Mesenchymal stem cell (in vitro differentiated cells and primary cell): ENCODE measurements around the gene LENG8.
A peak's percentile ranks its signal among the peaks of the same experiment; 100 is the strongest.

Experiments used
- DNase-seq: peaks from one replicate; pipeline ENCODE4 v3.0.0-alpha.2; 2013
- H2AFZ ChIP-seq: one replicate; pipeline ENCODE4 v1.6.1; 2013; ENCODE audit warnings: low read depth, mild to moderate bottlenecking, control low read depth, inconsistent platforms, low read length, moderate library complexity
- H2AK5ac ChIP-seq: 2 replicates; pipeline ENCODE4 v1.6.1; 2013; ENCODE audit warnings: low read length, moderate library complexity, mild to moderate bottlenecking, inconsistent platforms; ENCODE audit not compliant: severe bottlenecking
- H2BK120ac ChIP-seq: one replicate; pipeline ENCODE4 v1.6.1; 2013; ENCODE audit warnings: low read depth, mild to moderate bottlenecking, inconsistent platforms, low read length, moderate library complexity
- H2BK12ac ChIP-seq, 2 experiments: one replicate each; pipeline ENCODE4 v1.6.1; 2013; ENCODE audit warnings: inconsistent platforms in 2 of 2, low read length in 2 of 2, mild to moderate bottlenecking in 2 of 2, moderate library complexity in 2 of 2, control low read depth in 1 of 2
- H2BK15ac ChIP-seq: one replicate; pipeline ENCODE4 v1.6.1; 2013; ENCODE audit warnings: mild to moderate bottlenecking, low read depth, inconsistent platforms; ENCODE audit not compliant: poor library complexity, severe bottlenecking
- H2BK5ac ChIP-seq: 2 replicates; pipeline ENCODE4 v1.6.1; 2013; ENCODE audit warnings: low read depth, mild to moderate bottlenecking, low read length, control low read depth, inconsistent platforms; ENCODE audit not compliant: poor library complexity, severe bottlenecking
- H3K14ac ChIP-seq, 2 experiments: one replicate each; pipeline ENCODE4 v1.6.1; 2013; ENCODE audit warnings: inconsistent platforms in 2 of 2, low read length in 2 of 2, control low read depth in 1 of 2, mild to moderate bottlenecking in 1 of 2, moderate library complexity in 1 of 2
- H3K18ac ChIP-seq, 2 experiments: one replicate each; pipeline ENCODE4 v1.6.1; 2013; ENCODE audit warnings: inconsistent platforms in 2 of 2, low read length in 2 of 2, control low read depth in 1 of 2, low read depth in 1 of 2, mild to moderate bottlenecking in 1 of 2
- H3K23ac ChIP-seq, 2 experiments: one replicate each; pipeline ENCODE4 v1.6.1; 2013; ENCODE audit warnings: inconsistent platforms in 2 of 2, low read length in 2 of 2, mild to moderate bottlenecking in 2 of 2, moderate library complexity in 2 of 2, control low read depth in 1 of 2
- H3K27ac ChIP-seq: 2 replicates; pipeline ENCODE4 v1.5.1; 2013; ENCODE audit warnings: mild to moderate bottlenecking, moderate library complexity, low read length, control low read depth, inconsistent platforms; ENCODE audit not compliant: poor library complexity, severe bottlenecking
- H3K27me3 ChIP-seq, 2 experiments: 2 replicates each; pipeline versions ENCODE4 v1.6.1 to v1.7.0; 2013; ENCODE audit warnings: low read length in 2 of 2, mild to moderate bottlenecking in 2 of 2, moderate library complexity in 2 of 2, control low read depth in 1 of 2, inconsistent platforms in 1 of 2; ENCODE audit not compliant: control insufficient read depth in 1 of 2, insufficient read depth in 1 of 2
- H3K36me3 ChIP-seq, 2 experiments: 2 replicates each; pipeline versions ENCODE4 v1.6.1 to v1.7.0; 2013; ENCODE audit warnings: low read length in 2 of 2, control low read depth in 1 of 2, inconsistent platforms in 1 of 2, low read depth in 1 of 2, mild to moderate bottlenecking in 1 of 2; ENCODE audit not compliant: insufficient read depth in 2 of 2, control insufficient read depth in 1 of 2
- H3K4ac ChIP-seq, 2 experiments: one replicate each; pipeline ENCODE4 v1.6.1; 2013; ENCODE audit warnings: inconsistent platforms in 2 of 2, low read length in 2 of 2, mild to moderate bottlenecking in 2 of 2, moderate library complexity in 2 of 2, control low read depth in 1 of 2, low read depth in 1 of 2
- H3K4me1 ChIP-seq: 2 replicates; pipeline ENCODE4 v1.6.1; 2013; ENCODE audit warnings: low read depth, low read length, control low read depth; ENCODE audit not compliant: control insufficient read depth, insufficient read depth
- H3K4me2 ChIP-seq: 2 replicates; pipeline ENCODE4 v1.6.1; 2013; ENCODE audit warnings: low read length, mild to moderate bottlenecking, inconsistent platforms; ENCODE audit not compliant: poor library complexity, severe bottlenecking
- H3K4me3 ChIP-seq, 2 experiments: 2 replicates each; pipeline versions ENCODE4 v1.5.1 to v1.7.0; 2013; ENCODE audit warnings: low read length in 2 of 2, mild to moderate bottlenecking in 2 of 2, control low read depth in 1 of 2, low read depth in 1 of 2; ENCODE audit not compliant: insufficient read depth in 1 of 2
- H3K79me1 ChIP-seq: replicated peaks from 2 replicates; pipeline ENCODE4 v1.6.1; 2013; ENCODE audit warnings: mild to moderate bottlenecking, control low read depth, low read length, inconsistent platforms; ENCODE audit not compliant: poor library complexity, severe bottlenecking
- H3K9ac ChIP-seq: 2 replicates; pipeline ENCODE4 v1.7.0; 2013; ENCODE audit warnings: mild to moderate bottlenecking, low read length, moderate library complexity
- H3K9me3 ChIP-seq: 2 replicates; pipeline ENCODE4 v1.7.0; 2013; ENCODE audit warnings: mild to moderate bottlenecking, low read length; ENCODE audit not compliant: control insufficient read depth
- H4K8ac ChIP-seq: one replicate; pipeline ENCODE4 v1.6.1; 2013; ENCODE audit warnings: inconsistent platforms, mild to moderate bottlenecking, low read length, moderate library complexity
- H4K91ac ChIP-seq: one replicate; pipeline ENCODE4 v1.6.1; 2013; ENCODE audit warnings: mild to moderate bottlenecking, low read length, inconsistent platforms
- WGBS: methylation state at CpG from one replicate; pipeline ENCODE4 v1.1.7; 2013; ENCODE audit warnings: mixed read lengths; 5-methylcytosine and 5-hydroxymethylcytosine counted together

Gene LENG8

GRCh38 chr19:54459282-54460229 lies 10.6 kb downstream of the LENG8 start:
- Histone ChIP-seq H3K27me3 (no peaks in the 10 kb centered on the region), H3K79me1 (peaks cover 31% of the 10 kb centered on the region), H2AFZ (no peak overlapping the region), H3K4ac (no peak overlapping the region), H3K27ac (no peak overlapping the region), H3K18ac (no peak overlapping the region), H2BK120ac (no peak overlapping the region), H2AK5ac (no peak overlapping the region), H2BK15ac (no peak overlapping the region), H3K23ac (no peak overlapping the region), H3K9ac (peak overlapping the region; percentile 2), H3K14ac (no peak overlapping the region), H3K4me1 (peaks cover 48% of the 10 kb centered on the region), H2BK5ac (no peak overlapping the region), H3K4me3 (peak overlapping the region in 1 of 2 experiments; percentile 24), H3K36me3 (peaks cover 76 to 85% of the 10 kb centered on the region in 2 experiments), H2BK12ac (no peak overlapping the region), H3K4me2 (no peak overlapping the region), H4K91ac (no peak overlapping the region), H4K8ac (no peak overlapping the region), H3K9me3 (no peaks in the 10 kb centered on the region)
- WGBS: 86% methylated on average over 16 of the region's 16 CpGs
- no peak for DNase-seq

- no peak overlapping the region for H2BK12ac ChIP-seq
- H3K4me1 ChIP-seq: peaks cover 54% of the 10 kb centered on the region
- H3K27ac ChIP-seq: no peak overlapping the region
- no peak overlapping the region for H3K14ac ChIP-seq
- H4K91ac ChIP-seq: no peak overlapping the region
- H3K23ac ChIP-seq: no peak overlapping the region
- no peak overlapping the region for H2BK120ac ChIP-seq
- H3K4me3 ChIP-seq: peak overlapping the region in 1 of 2 experiments; percentile 24
- H3K9ac ChIP-seq: no peak overlapping the region
- peaks cover 25% of the 10 kb centered on the region for H3K79me1 ChIP-seq
- no peak overlapping the region for H3K4me2 ChIP-seq
- H3K36me3 ChIP-seq: peaks cover 68 to 82% of the 10 kb centered on the region in 2 experiments
- H4K8ac ChIP-seq: no peak overlapping the region
- H3K18ac ChIP-seq: no peak overlapping the region
- H3K27me3 ChIP-seq: no peaks in the 10 kb centered on the region
- H2AK5ac ChIP-seq: no peak overlapping the region
- no peak overlapping the region for H2AFZ ChIP-seq
- no peaks in the 10 kb centered on the region for H3K9me3 ChIP-seq
- 93% methylated on average over 24 of the region's 39 CpGs for WGBS
- no peak overlapping the region for H2BK5ac ChIP-seq
- H2BK15ac ChIP-seq: no peak overlapping the region
- no peak overlapping the region for H3K4ac ChIP-seq
- no peak for DNase-seq
Measured at GRCh38 chr19:54460230-54461005, 11.4 kb downstream of the LENG8 start.

DNA sequence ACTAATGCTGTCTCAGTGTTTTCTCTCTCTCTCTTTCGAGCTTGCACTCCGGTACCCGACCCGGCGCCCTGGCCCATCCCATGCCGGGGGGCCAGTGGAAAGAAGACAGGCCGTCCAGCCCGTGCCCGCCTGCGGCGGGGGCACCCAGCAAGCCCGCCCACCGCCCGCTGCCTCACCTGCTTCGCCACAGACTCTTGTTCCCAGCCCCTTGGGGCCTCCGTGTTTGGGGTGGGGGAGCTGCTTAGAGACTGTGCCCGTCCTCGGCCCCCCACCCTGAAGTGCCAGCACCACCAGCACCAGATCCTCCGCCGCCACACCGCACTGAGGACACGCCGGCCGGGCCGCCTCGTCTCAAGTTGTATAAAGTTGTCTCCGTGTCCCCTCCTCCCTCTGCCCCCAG lies 12.2 kb downstream of the LENG8 start:
- H3K9ac ChIP-seq: no peak overlapping the region
- no peak overlapping the region for H3K14ac ChIP-seq
- no peak overlapping the region for H2BK120ac ChIP-seq
- H4K8ac ChIP-seq: peak overlapping the region; percentile 46
- no peak overlapping the region for H2BK5ac ChIP-seq
- no peak for DNase-seq
- no peak overlapping the region for H3K18ac ChIP-seq
- H3K4me3 ChIP-seq: no peak overlapping the region
- H3K9me3 ChIP-seq: no peaks in the 10 kb centered on the region
- no peak overlapping the region for H2BK12ac ChIP-seq
- peaks cover 20% of the 10 kb centered on the region for H3K79me1 ChIP-seq
- WGBS: 92% methylated on average over 26 of the region's 27 CpGs
- no peak overlapping the region for H2BK15ac ChIP-seq
- no peaks in the 10 kb centered on the region for H3K27me3 ChIP-seq
- H3K4me2 ChIP-seq: no peak overlapping the region
- H4K91ac ChIP-seq: no peak overlapping the region
- H3K4ac ChIP-seq: peak overlapping the region in 1 of 2 experiments; percentile 69
- H3K27ac ChIP-seq: no peak overlapping the region
- no peak overlapping the region for H3K23ac ChIP-seq
- H2AFZ ChIP-seq: no peak overlapping the region
- H2AK5ac ChIP-seq: no peak overlapping the region
- H3K4me1 ChIP-seq: peaks cover 54% of the 10 kb centered on the region
- H3K36me3 ChIP-seq: peaks cover 60 to 74% of the 10 kb centered on the region in 2 experiments

DNA sequence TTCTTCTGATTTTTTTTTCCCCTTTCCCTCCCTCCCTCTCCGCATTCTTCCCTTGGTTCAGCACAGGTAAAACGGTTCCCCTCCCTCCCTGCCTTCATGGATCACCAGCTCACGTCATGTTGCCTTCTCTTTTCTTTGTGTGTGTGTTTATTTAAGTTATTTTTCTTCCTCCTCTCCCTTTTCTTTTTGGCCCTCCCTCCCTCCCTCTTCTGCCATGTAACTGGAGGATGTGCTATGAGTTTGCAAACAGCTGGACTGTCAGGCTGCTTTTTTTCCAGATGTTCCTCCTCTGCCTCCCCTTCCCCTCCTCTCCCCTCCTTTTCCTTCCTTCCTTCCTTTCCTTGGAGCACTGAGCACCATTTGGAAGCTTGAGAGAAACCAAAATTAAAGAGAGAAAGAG lies 12.6 kb downstream of the LENG8 start:
- peak; percentile 21 for DNase-seq
- no peak overlapping the region for H2AFZ ChIP-seq
- H4K91ac ChIP-seq: no peak overlapping the region
- H2BK12ac ChIP-seq: no peak overlapping the region
- no peak overlapping the region for H2AK5ac ChIP-seq
- H3K36me3 ChIP-seq: peaks cover 56 to 70% of the 10 kb centered on the region in 2 experiments
- H3K23ac ChIP-seq: no peak overlapping the region
- H3K4me3 ChIP-seq: no peak overlapping the region
- H3K14ac ChIP-seq: no peak overlapping the region
- no peak overlapping the region for H4K8ac ChIP-seq
- no peak overlapping the region for H2BK15ac ChIP-seq
- no peak overlapping the region for H3K4ac ChIP-seq
- no peaks in the 10 kb centered on the region for H3K27me3 ChIP-seq
- no peak overlapping the region for H3K4me2 ChIP-seq
- no peak overlapping the region for H3K27ac ChIP-seq
- peaks cover 15% of the 10 kb centered on the region for H3K79me1 ChIP-seq
- H3K9me3 ChIP-seq: no peaks in the 10 kb centered on the region
- peak overlapping the region; percentile 87 for H3K9ac ChIP-seq
- peaks cover 54% of the 10 kb centered on the region for H3K4me1 ChIP-seq
- H2BK5ac ChIP-seq: no peak overlapping the region
- no CpG with 5 or more reads among the region's 3 CpGs for WGBS
- H3K18ac ChIP-seq: no peak overlapping the region
- no peak overlapping the region for H2BK120ac ChIP-seq
